ENCODE data around the gene PROM1. TPM values are rescaled to one million over a fixed set of nuclear protein-coding genes. Genes with fewer than 3 reads are reported as not detected.

The PROM1 gene
- total and polyA plus RNA-seq, 11 donors, result 1.5 to 30.5 (median 6.0) TPM

DNA sequence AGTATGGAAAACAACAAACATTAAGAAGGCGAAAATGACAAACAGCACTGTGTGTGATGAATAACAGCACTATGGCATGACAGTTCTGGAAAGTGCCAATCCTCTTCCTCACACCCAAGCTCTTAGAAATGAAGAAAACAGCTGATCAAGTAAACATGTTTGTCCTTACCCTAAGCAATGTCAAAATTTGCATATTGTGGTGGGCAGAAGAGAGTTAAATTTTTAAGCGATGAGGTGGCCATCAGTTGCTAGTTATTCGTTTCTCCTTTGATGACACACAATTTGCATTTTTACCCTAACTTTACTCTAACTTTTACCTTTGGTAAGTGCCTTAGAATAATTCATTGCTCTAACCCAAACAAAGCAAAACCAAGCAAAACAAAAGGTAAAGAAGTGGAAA is 8.8 kb downstream of the PROM1 start:
- TF ChIP-seq, protein P1, sequence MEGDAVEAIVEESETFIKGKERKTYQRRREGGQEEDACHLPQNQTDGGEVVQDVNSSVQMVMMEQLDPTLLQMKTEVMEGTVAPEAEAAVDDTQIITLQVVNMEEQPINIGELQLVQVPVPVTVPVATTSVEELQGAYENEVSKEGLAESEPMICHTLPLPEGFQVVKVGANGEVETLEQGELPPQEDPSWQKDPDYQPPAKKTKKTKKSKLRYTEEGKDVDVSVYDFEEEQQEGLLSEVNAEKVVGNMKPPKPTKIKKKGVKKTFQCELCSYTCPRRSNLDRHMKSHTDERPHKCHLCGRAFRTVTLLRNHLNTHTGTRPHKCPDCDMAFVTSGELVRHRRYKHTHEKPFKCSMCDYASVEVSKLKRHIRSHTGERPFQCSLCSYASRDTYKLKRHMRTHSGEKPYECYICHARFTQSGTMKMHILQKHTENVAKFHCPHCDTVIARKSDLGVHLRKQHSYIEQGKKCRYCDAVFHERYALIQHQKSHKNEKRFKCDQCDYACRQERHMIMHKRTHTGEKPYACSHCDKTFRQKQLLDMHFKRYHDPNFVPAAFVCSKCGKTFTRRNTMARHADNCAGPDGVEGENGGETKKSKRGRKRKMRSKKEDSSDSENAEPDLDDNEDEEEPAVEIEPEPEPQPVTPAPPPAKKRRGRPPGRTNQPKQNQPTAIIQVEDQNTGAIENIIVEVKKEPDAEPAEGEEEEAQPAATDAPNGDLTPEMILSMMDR (IDR thresholded peaks at IDR 0.05), result no peak
- no peak for TF ChIP-seq POLR2A (IDR thresholded peaks at IDR 0.05)
- H3K36me3 ChIP-seq, result no peaks in the 10 kb centered on the region
- H3K9me3 ChIP-seq, result no peaks in the 10 kb centered on the region
- no peak for ATAC-seq
- intact Hi-C loops (cut with DNase I), result no loop called here
- H3K4me3 ChIP-seq, result no peak overlapping the region
- WGBS, 4 donors, result 70 to 81% (median 75%) methylated on average over 3 of the region's 3 CpGs
- H3K27me3 ChIP-seq, result peaks cover 0 to 12% (median 0%) of the 10 kb centered on the region in 9 donors
- no peak overlapping the region for H3K27ac ChIP-seq
- DNase-seq, result no peak
- H3K4me1 ChIP-seq, result peaks cover 0 to 11% (median 0%) of the 10 kb centered on the region in 12 donors

DNA sequence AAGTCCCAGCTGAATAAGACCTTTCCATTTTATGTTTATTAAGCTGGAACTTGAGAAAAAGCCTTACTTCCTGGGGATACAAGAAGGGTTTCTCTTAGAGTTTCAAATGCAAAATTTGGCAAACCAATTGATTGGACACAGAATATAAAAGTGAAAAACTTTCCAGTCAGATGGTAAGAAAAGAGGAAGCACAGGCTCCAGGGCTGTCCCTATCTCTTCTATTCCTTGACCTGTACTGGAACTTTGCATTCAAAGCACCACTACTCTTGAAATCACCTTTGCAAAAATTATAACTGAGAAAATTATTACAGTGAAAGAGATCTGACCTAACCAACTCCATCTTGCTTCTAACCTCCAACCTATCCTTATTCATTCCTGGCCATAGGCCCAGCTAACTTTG is 11.7 kb downstream of the PROM1 start:
- H3K36me3 ChIP-seq, result no peaks in the 10 kb centered on the region
- ATAC-seq (no peak), DNase-seq (no peak)
- TF ChIP-seq, protein P1 (IDR thresholded peaks at IDR 0.05), result no peak
- TF ChIP-seq POLR2A (IDR thresholded peaks at IDR 0.05), result no peak
- H3K27me3 ChIP-seq, result no peaks in the 10 kb centered on the region
- intact Hi-C loops (cut with DNase I), result no loop called here
- H3K9me3 ChIP-seq, result no peaks in the 10 kb centered on the region
- H3K27ac ChIP-seq, result no peak overlapping the region
- no peak overlapping the region for H3K4me3 ChIP-seq
- H3K4me1 ChIP-seq, result no peaks in the 10 kb centered on the region

GRCh38 chr4:16070203-16070602 is 13.6 kb downstream of the PROM1 start:
- intact Hi-C loops (cut with DNase I), result no loop called here

DNA sequence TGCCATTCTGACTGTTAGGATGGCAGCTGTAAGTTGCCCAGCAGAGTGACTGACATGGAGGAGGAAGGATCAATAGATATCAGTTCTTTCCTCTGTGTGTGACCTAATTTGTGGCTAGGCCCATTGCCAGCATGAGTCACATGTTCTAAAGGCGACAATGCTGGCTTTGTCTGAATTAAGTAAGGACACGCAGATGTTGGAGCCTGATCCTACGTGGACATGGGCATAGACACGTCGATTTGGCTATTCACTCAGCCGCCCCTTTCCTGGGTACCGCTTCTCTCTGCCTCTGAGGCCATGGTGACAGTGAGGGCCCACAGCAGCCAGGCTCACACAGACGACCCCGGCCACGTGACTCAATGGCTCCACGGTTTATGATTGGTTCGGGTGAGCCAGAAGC is 16.3 kb downstream of the PROM1 start:
- WGBS, 4 donors, result 71 to 82% (median 78%) methylated on average over 12 of the region's 12 CpGs
- intact Hi-C loops (cut with DNase I), result no loop called here
- TF ChIP-seq, protein P1 (IDR thresholded peaks at IDR 0.05), result no peak
- no peak for TF ChIP-seq POLR2A (IDR thresholded peaks at IDR 0.05)
- no peaks in the 10 kb centered on the region for H3K36me3 ChIP-seq
- DNase-seq, result no peak
- H3K9me3 ChIP-seq, result no peaks in the 10 kb centered on the region
- H3K27me3 ChIP-seq, result no peaks in the 10 kb centered on the region
- no peak for ATAC-seq
- no peak overlapping the region for H3K4me3 ChIP-seq
- no peaks in the 10 kb centered on the region for H3K4me1 ChIP-seq
- H3K27ac ChIP-seq, result no peak overlapping the region

More at GRCh38 chr4:16070203-16070602, 13.6 kb downstream of the PROM1 start:
- H3K27me3 ChIP-seq, result no peaks in the 10 kb centered on the region
- TF ChIP-seq, protein P1 (IDR thresholded peaks at IDR 0.05), result no peak
- no peak for TF ChIP-seq POLR2A (IDR thresholded peaks at IDR 0.05)
- DNase-seq, result no peak
- no peak overlapping the region for H3K27ac ChIP-seq
- no peaks in the 10 kb centered on the region for H3K36me3 ChIP-seq
- H3K4me1 ChIP-seq, result no peaks in the 10 kb centered on the region
- WGBS, 4 donors, result 89 to 96% (median 93%) methylated on average over 3 of the region's 3 CpGs
- no peak overlapping the region for H3K4me3 ChIP-seq
- H3K9me3 ChIP-seq, result no peaks in the 10 kb centered on the region
- ATAC-seq, result no peak

All from heart left ventricle (tissue), 16 donors.